ENCODE results near the gene SLCO4A1. TPM values are rescaled to one million over a fixed set of nuclear protein-coding genes. Genes with fewer than 3 reads are reported as not detected.

SLCO4A1 gene
- total and polyA plus RNA-seq, 9 of the 15 experiments (the other 6 are each of a cell fraction or from before 2014, with no cell fraction given) = 1.6 to 21.9 (median 12.8) TPM

GRCh38 chr20:62642051-62642665 lies at the start of gene SLCO4A1 (continued):
- TF ChIP-seq ZFPM2 (CRISPR knock-in tag; IDR thresholded peaks at IDR 0.05) = no peak
- no peak for TF ChIP-seq THRAP3 (IDR thresholded peaks at IDR 0.05; ENCODE audit: borderline replicate concordance)
- TF ChIP-seq ATF2 (CRISPR knock-in tag; IDR thresholded peaks at IDR 0.05) = no peak
- peak; percentile 79 to 82 for TF ChIP-seq MAZ (CRISPR knock-in tag; conservative IDR thresholded peaks at IDR 0.05 in 1 of 2, IDR thresholded peaks at IDR 0.05 in 1 of 2)
- no peak for TF ChIP-seq ZNF282 (CRISPR knock-in tag; IDR thresholded peaks at IDR 0.05)
- TF ChIP-seq CTCFL (IDR thresholded peaks at IDR 0.05; ENCODE audit: borderline replicate concordance, insufficient read depth, low read depth, low read length, poor library complexity, severe bottlenecking) = peak; percentile 7
- no peak for TF ChIP-seq POU5F1 (IDR thresholded peaks at IDR 0.05; ENCODE audit: borderline replicate concordance, low read depth, low read length, partially characterized antibody)
- TF ChIP-seq E2F4 (CRISPR knock-in tag; IDR thresholded peaks at IDR 0.05; ENCODE audit: low read depth) = no peak
- TF ChIP-seq ZNF592 (IDR thresholded peaks at IDR 0.05) = peak; percentile 77
- no peak for TF ChIP-seq FOXO4 (CRISPR knock-in tag; IDR thresholded peaks at IDR 0.05)
- TF ChIP-seq ZC3H11A (IDR thresholded peaks at IDR 0.05; ENCODE audit: low read depth, low read length) = no peak
- no peak for TF ChIP-seq THRA (IDR thresholded peaks at IDR 0.05)

Data from K562 (cell line).